LoVo (cell line): ENCODE data around the gene NUP85.
"Not testable (repeated sequence)": the region's sequence is repeated elsewhere in the genome, so short reads cannot be mapped to it uniquely, and the experiment has no call there.

Experiments
- DNase-seq: peaks from one replicate; pipeline ENCODE4 v3.0.0-alpha.2; 2016; ENCODE audit warnings: low spot score

NUP85 gene

GRCh38 chr17:75205793-75206163 is 299 bp downstream of the NUP85 start:
- no peak for DNase-seq

- DNase-seq: not testable (repeated sequence)
Measured at GRCh38 chr17:75207050-75207407, 1.6 kb downstream of the NUP85 start.

GRCh38 chr17:75207760-75208159 is 2.3 kb downstream of the NUP85 start:
- DNase-seq: no peak

GRCh38 chr17:75208161-75208560 is 2.7 kb downstream of the NUP85 start:
- DNase-seq: no peak

GRCh38 chr17:75209061-75209460 is 3.6 kb downstream of the NUP85 start:
- no peak for DNase-seq

- no peak for DNase-seq
Measured at GRCh38 chr17:75218131-75218530, 12.7 kb downstream of the NUP85 start.

- no peak for DNase-seq
Measured at GRCh38 chr17:75219815-75220214, 14.3 kb downstream of the NUP85 start.

- no peak for DNase-seq
Measured at GRCh38 chr17:75225016-75225415, 19.5 kb downstream of the NUP85 start.

- no peak for DNase-seq
Measured at GRCh38 chr17:75227729-75228128, 22.2 kb downstream of the NUP85 start.

GRCh38 chr17:75228305-75228704 is 22.8 kb downstream of the NUP85 start:
- no peak for DNase-seq

- no peak for DNase-seq
Measured at GRCh38 chr17:75228847-75229246, 23.4 kb downstream of the NUP85 start.

- no peak for DNase-seq
Measured at GRCh38 chr17:75231071-75231470, 25.6 kb downstream of the NUP85 start.

- no peak for DNase-seq
Measured at GRCh38 chr17:75231741-75232464, 26.4 kb downstream of the NUP85 start.

GRCh38 chr17:75232786-75233185 is 27.3 kb downstream of the NUP85 start:
- DNase-seq: no peak

GRCh38 chr17:75237100-75238014 is 31.9 kb downstream of the NUP85 start:
- DNase-seq: no peak

- no peak for DNase-seq
Measured at GRCh38 chr17:75238020-75238580, 32.6 kb downstream of the NUP85 start.

GRCh38 chr17:75238684-75239191 is 33.3 kb downstream of the NUP85 start:
- DNase-seq: peak; percentile 53

- DNase-seq: no peak
Measured at GRCh38 chr17:75239214-75239613, 33.7 kb downstream of the NUP85 start.

- no peak for DNase-seq
Measured at GRCh38 chr17:75239778-75240393, 34.4 kb downstream of the NUP85 start.

GRCh38 chr17:75240394-75241142 is 35.1 kb downstream of the NUP85 start:
- DNase-seq: no peak

- no peak for DNase-seq
Measured at GRCh38 chr17:75241143-75241430, 35.6 kb downstream of the NUP85 start.

- DNase-seq: no peak
Measured at GRCh38 chr17:75241502-75241901, 36.0 kb downstream of the NUP85 start.
